Activated T-cell treated with anti-CD3 and anti-CD28 coated beads, Interleukin-2, amount 50 U/mL, for 24 hours (primary cell): ENCODE measurements around the gene MAP4K4.
A peak's percentile ranks its signal among the peaks of the same experiment; 100 is the strongest.
"Not testable (repeated sequence)": the region's sequence is repeated elsewhere in the genome, so short reads cannot be mapped to it uniquely, and the experiment has no call there.

Experiments
- DNase-seq: peaks from one replicate; pipeline ENCODE4 v3.0.0-alpha.2; 2020
- H3K27ac Mint-ChIP-seq: 2 replicates; pipeline ENCODE4 v1.8.0; 2020; ENCODE audit warnings: mild to moderate bottlenecking, mixed read lengths
- H3K27me3 Mint-ChIP-seq: 2 replicates; pipeline ENCODE4 v1.8.0; 2020; ENCODE audit warnings: mixed read lengths
- H3K36me3 Mint-ChIP-seq: 2 replicates; pipeline ENCODE4 v1.8.0; 2020; ENCODE audit warnings: low read depth, mixed read lengths
- H3K4me1 Mint-ChIP-seq: 2 replicates; pipeline ENCODE4 v1.8.0; 2020; ENCODE audit warnings: low read depth, mixed read lengths
- H3K4me3 Mint-ChIP-seq: 2 replicates; pipeline ENCODE4 v1.8.0; 2020; ENCODE audit warnings: mild to moderate bottlenecking, moderate library complexity, mixed read lengths
- H3K9me3 Mint-ChIP-seq: 2 replicates; pipeline ENCODE4 v1.8.0; 2020; ENCODE audit warnings: mixed read lengths

Gene MAP4K4

DNA sequence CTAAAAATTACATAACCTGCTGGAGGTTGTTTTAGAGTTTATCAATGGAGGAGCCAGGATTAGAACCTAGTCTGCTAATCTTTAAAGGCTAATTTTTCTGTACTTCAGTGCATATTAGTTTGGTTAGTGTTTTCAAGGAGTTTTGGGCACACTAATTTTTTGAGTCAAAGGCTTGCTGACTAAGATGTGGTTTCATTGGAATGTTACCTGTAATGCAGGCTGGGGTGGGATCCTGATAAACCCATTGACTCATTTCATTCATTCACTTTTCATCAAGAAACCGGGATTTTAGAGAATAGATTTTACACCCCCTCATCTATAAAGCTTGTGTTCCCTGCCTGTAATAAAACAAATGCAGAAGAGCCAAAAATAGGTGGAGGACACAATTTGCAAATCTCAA lies 202.4 kb downstream of the MAP4K4 start:
- Mint-ChIP-seq H3K4me1 (peaks cover 37% of the 10 kb centered on the region), H3K27me3 (peaks cover 13% of the 10 kb centered on the region), H3K27ac (peak overlapping the region; percentile 96), H3K36me3 (peaks cover 18% of the 10 kb centered on the region), H3K4me3 (no peak overlapping the region), H3K9me3 (peaks cover 22% of the 10 kb centered on the region)
- no peak for DNase-seq

DNA sequence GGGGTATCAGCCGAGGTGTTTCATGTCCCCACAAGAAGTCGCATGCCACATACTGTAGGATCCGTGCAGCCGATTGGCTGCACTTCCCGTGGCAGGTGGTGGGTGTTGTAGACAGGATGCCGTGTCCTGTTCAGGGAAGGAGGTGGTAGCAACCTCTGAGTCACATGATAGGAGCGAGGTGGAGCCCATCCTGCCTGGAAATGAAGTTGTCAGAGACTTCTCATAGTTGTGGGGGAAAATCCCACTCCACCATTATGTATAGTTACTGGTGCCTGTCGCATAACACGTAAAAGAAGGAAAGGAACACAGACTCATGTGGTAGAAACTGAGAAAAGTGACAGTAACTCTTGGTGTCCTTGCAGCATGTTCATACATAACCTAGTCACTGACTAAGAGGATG lies 202.9 kb downstream of the MAP4K4 start:
- peak overlapping the region; percentile 96 for H3K27ac Mint-ChIP-seq
- peaks cover 13% of the 10 kb centered on the region for H3K27me3 Mint-ChIP-seq
- peak overlapping the region; percentile 20 for H3K4me3 Mint-ChIP-seq
- peaks cover 37% of the 10 kb centered on the region for H3K4me1 Mint-ChIP-seq
- peaks cover 15% of the 10 kb centered on the region for H3K36me3 Mint-ChIP-seq
- peaks cover 27% of the 10 kb centered on the region for H3K9me3 Mint-ChIP-seq
- peak; percentile 56 for DNase-seq

DNA sequence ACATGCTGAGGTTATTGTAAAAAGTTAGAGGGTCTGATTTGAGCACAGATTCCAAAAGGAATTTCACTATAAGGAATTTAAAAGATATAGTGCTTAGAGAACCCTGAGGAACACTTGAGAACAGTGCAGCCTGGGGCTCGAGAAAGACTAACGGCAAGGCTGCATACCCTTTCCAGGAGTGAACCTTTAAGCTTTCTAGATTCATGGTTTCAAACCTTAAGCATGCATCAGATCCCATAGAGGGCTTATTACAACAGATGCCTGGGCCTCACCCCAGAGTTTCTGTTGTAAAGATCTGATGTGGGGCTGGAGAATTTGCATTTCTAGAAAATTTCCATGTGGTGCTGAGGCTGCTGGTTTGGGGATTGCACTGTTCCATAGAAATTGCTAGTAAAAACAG lies 203.7 kb downstream of the MAP4K4 start:
- H3K27ac Mint-ChIP-seq = peak overlapping the region; percentile 96
- no peak for DNase-seq
- peaks cover 16% of the 10 kb centered on the region for H3K27me3 Mint-ChIP-seq
- peaks cover 35% of the 10 kb centered on the region for H3K9me3 Mint-ChIP-seq
- peaks cover 12% of the 10 kb centered on the region for H3K36me3 Mint-ChIP-seq
- H3K4me1 Mint-ChIP-seq = peaks cover 37% of the 10 kb centered on the region
- no peak overlapping the region for H3K4me3 Mint-ChIP-seq

DNA sequence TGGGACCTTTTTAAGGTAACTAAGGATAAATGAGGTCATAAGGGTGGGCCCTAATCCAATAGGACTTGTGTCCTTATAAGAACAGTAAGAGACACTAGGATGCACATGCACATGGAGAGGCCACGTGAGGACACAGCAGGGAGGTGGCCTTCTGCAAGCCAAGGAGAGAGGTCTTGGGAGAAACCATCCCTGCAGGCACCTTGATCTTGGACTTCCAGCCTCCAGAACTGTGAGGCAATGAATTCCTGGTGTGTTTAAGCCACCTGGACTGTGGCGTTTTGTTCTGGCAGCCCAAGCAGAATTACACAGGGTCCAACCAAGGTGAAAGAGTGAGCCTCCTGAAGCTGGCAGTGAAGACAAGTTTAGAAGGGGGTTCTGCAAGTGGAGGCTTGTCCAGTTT lies 204.7 kb downstream of the MAP4K4 start:
- peaks cover 10% of the 10 kb centered on the region for H3K36me3 Mint-ChIP-seq
- H3K27ac Mint-ChIP-seq = no peak overlapping the region
- H3K4me3 Mint-ChIP-seq = no peak overlapping the region
- no peak for DNase-seq
- H3K27me3 Mint-ChIP-seq = peaks cover 19% of the 10 kb centered on the region
- H3K9me3 Mint-ChIP-seq = peaks cover 36% of the 10 kb centered on the region
- peaks cover 37% of the 10 kb centered on the region for H3K4me1 Mint-ChIP-seq

DNA sequence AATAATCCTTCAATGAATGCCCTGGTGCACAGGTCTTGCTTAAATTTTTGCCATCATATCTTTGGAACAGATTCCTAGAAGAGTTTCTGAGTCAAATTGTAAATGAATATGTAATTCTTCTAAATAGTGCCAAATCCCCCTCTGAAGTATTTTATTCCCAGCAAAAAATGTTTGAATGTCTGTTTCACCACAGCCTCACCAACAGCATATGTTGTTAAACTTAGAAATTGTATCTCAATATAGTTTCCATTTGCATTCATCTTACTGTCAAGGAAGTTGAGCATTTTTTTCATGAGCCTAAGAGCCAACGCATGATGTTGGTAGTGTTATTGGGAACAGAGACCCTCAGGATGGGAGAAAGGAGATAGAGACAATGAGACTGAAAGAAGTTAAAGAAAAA lies 207.4 kb downstream of the MAP4K4 start:
- Mint-ChIP-seq H3K27me3 (peaks cover 31% of the 10 kb centered on the region), H3K36me3 (peaks cover 13% of the 10 kb centered on the region), H3K9me3 (peaks cover 39% of the 10 kb centered on the region), H3K4me3 (no peak overlapping the region), H3K27ac (no peak overlapping the region), H3K4me1 (peaks cover 18% of the 10 kb centered on the region)
- no peak for DNase-seq

DNA sequence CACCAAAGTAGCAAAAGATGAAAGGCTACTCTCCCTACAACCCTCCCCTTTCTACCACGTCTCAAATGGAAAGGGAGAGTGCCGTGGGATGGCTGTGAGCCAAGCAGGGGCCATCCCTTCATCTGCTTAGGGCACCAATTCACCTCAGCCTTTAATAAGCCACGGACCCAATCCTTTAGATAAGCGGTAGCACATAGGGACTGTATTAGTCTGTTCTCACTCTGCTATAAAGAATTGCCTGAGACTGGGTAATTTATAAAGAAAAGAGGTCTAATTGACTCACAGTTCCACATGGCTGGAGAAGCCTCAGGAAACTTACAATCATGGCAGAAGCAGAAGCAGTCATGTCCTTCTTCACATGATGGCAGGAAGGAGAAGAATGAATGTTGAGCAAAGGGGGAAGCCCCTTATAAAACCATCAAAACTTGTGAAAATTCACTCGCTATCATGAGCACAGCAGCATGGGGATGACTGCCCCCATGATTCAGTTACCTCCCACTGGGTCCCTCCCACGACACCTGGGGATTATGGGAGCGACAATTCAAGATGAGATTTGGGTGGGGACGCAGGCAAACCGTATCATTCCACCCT lies 208.3 kb downstream of the MAP4K4 start:
- Mint-ChIP-seq H3K36me3 (peaks cover 11% of the 10 kb centered on the region), H3K4me1 (peaks cover 9% of the 10 kb centered on the region), H3K27me3 (peaks cover 40% of the 10 kb centered on the region), H3K4me3 (no peak overlapping the region), H3K27ac (no peak overlapping the region), H3K9me3 (peaks cover 47% of the 10 kb centered on the region)
- DNase-seq = no peak

DNA sequence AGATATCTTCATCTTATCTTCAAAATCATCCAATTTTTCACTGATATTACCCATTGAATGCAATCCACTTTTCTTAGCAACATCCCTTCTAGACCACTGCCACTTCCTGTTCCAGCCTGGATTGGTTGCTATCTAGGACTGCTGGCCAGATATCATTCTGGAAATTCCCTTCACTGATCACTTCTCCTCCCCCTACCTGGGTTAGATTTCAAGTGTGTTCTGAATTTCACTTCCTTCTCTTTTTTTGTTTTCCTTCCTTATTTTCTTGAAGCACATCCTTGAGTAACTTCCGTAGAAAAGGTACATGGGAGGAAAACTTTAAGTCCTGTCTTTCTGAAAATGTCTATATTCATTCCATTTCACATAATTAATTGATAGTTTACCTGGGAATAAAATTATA lies 212.3 kb downstream of the MAP4K4 start:
- Mint-ChIP-seq H3K36me3 (peaks cover 11% of the 10 kb centered on the region), H3K4me3 (no peak overlapping the region)

DNA sequence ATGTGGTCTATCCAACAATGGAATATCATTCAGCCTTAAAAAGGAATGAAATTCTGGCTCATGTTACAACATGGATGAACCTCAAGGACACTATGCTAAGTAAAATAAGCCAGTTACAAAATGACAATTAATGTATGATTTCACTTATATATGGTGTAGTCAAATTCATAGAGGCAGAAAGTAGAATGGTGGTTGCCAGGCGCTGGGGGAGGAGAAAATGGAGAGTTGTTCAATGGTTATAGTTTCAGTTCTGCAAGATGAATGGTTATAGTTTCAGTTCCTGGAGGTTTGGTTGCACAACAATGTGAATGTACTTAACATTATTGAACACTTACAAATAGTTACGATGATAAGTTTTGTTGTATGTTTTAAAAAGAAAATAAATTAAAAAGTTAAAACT lies 215.0 kb downstream of the MAP4K4 start:
- Mint-ChIP-seq H3K9me3 (peaks cover 15% of the 10 kb centered on the region), H3K27ac (no peak overlapping the region), H3K4me3 (no peak overlapping the region), H3K27me3 (peaks cover 34% of the 10 kb centered on the region), H3K4me1 (peaks cover 12% of the 10 kb centered on the region), H3K36me3 (peaks cover 6% of the 10 kb centered on the region)
- no peak for DNase-seq

More for the DNA sequence above, 212.3 kb downstream of the MAP4K4 start:
- H3K9me3 Mint-ChIP-seq = peaks cover 34% of the 10 kb centered on the region
- no peak overlapping the region for H3K27ac Mint-ChIP-seq
- peaks cover 38% of the 10 kb centered on the region for H3K27me3 Mint-ChIP-seq
- DNase-seq = no peak
- peaks cover 12% of the 10 kb centered on the region for H3K4me1 Mint-ChIP-seq

DNA sequence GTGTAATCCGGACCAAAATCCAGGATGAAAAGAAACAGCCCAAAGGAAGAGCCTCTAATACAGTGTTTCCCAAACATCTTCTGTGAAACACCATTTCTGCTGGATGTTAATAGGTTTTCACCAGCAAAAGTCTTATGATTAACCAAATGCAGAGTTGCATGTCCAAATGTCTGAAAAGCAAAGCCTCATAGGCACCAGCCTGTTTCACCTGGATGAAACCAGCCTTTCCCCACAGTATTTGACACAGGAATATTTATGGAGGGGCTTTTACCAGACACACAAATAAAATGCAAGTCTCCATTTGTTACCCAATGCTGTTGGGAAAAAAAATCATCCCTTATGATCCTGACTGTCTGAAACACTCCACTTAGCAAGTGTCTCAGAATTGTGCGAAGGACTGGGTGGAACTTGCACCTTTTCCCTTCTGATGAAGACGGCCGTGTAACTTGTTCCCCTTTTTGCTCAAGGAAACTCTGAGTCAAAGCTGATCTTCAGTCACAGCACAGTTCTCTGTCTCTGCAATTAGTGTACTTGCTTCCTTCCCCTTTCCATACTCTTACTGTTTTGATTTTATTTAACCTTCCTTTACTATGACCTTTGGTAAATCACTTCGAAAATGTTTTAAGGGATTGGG lies 223.9 kb downstream of the MAP4K4 start:
- Mint-ChIP-seq H3K4me1 (peaks cover 3% of the 10 kb centered on the region), H3K27me3 (peaks cover 5% of the 10 kb centered on the region), H3K9me3 (peaks cover 25% of the 10 kb centered on the region), H3K27ac (no peak overlapping the region), H3K36me3 (peaks cover 4% of the 10 kb centered on the region), H3K4me3 (no peak overlapping the region)
- no peak for DNase-seq

DNA sequence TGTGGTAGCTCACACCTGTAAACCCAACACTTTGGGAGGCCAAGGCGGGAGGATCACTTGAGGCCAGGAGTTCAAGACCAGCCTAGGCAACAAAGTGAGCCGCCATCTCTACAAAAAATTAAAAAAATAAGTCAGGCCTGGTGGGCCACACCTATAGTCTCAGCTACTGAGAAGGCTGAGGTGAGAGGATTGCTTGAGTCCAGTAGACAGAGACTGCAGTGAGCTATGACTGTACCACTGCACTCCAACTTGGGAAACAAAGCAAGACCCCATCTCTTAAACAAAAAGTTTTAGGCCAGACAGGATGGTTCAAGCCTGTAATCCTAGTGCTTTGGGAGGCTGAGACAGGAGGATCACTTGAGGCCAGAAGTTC lies 224.4 kb downstream of the MAP4K4 start:
- Mint-ChIP-seq H3K27ac (no peak overlapping the region), H3K4me3 (no peak overlapping the region), H3K4me1 (peaks cover 3% of the 10 kb centered on the region), H3K9me3 (peaks cover 30% of the 10 kb centered on the region), H3K36me3 (peaks cover 8% of the 10 kb centered on the region), H3K27me3 (peaks cover 3% of the 10 kb centered on the region)
- DNase-seq = no peak

DNA sequence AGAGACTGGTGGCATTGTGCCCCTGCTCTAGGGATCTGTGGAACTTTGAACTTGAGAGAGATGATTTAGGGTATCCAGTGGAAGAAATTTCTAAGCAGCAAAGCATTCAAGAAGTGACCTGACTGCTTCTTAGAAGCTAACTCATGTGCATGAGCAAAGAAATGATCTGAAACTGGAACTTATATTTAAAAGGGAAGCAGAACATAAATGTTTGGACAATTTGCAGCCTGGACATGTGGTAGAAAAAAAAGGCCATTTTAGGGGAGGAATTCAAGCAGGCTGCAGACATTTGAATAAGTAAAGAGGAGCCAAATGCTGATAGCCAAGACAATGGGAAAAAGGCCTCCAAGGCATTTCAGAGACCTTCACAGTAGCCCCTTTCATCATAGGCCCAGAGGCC lies 226.8 kb downstream of the MAP4K4 start:
- peaks cover 39% of the 10 kb centered on the region for H3K9me3 Mint-ChIP-seq
- H3K27me3 Mint-ChIP-seq, H3K4me3 Mint-ChIP-seq, H3K36me3 Mint-ChIP-seq, H3K4me1 Mint-ChIP-seq, DNase-seq, H3K27ac Mint-ChIP-seq: not testable (repeated sequence)

DNA sequence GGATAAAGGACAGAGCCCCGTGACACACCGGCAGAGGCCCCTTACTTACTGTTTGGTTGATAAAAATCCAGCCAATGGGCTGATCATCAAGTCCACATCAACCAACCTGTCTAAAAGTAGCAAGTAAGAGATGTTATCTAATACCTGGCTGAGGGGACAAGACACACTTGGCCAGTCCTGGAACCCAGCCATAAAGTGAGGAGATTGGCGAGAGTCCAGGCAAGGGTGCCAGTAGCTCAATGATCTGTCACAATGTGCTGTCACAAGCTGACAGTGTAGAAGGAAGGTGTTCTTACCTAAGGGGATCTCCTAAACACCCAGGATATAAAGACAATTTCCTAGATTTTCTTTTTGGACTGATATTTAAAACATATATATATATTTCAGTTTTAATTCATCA lies 232.5 kb downstream of the MAP4K4 start:
- DNase-seq = no peak
- Mint-ChIP-seq H3K36me3 (peaks cover 3% of the 10 kb centered on the region), H3K27ac (no peak overlapping the region), H3K27me3 (peaks cover 21% of the 10 kb centered on the region), H3K4me3 (no peak overlapping the region), H3K9me3 (peaks cover 22% of the 10 kb centered on the region), H3K4me1 (peaks cover 6% of the 10 kb centered on the region)

DNA sequence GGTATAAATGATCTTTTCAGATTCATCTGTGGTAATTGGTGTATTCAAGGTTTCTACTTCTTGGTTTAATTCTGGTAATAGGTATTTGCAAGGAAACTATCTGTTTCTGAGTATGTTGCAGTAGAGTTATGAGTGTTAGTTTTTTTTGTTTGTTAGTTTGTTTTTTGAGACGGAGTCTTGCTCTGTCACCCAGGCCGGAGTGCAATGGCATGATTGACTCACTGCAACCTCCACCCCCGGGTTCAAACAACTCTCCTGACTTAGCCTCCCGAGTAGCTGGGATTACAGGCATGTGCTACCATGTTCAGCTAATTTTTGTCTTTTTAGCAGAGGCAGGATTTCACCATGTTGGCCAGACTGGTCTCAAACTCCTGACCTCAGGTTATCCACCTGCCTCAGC lies 233.3 kb downstream of the MAP4K4 start:
- Mint-ChIP-seq H3K36me3 (peaks cover 3% of the 10 kb centered on the region), H3K27ac (no peak overlapping the region), H3K4me1 (peaks cover 6% of the 10 kb centered on the region), H3K4me3 (no peak overlapping the region), H3K27me3 (peaks cover 24% of the 10 kb centered on the region), H3K9me3 (peaks cover 16% of the 10 kb centered on the region)
- no peak for DNase-seq

DNA sequence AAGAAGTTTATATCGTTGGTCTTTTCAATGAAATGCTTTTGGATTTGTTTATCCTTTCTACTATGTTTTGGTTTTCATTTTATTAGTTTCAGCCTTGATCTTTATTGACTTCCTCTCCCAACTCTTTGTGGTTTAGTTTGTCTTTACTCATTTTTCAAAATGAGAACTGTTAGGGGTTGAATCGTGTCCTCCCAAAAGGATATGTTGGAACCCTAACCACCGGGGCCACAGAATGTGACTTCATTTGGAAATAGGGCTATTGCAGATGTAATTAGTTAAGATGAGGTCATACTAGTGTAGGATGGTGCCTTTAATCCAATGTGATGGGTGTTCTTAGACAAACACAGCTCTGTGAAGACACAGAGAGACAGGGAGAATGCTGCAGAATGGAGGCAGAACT lies 233.9 kb downstream of the MAP4K4 start:
- Mint-ChIP-seq H3K4me1 (peaks cover 6% of the 10 kb centered on the region), H3K9me3 (peaks cover 15% of the 10 kb centered on the region), H3K4me3 (no peak overlapping the region), H3K36me3 (peaks cover 3% of the 10 kb centered on the region), H3K27ac (no peak overlapping the region), H3K27me3 (peaks cover 26% of the 10 kb centered on the region)
- DNase-seq = no peak

DNA sequence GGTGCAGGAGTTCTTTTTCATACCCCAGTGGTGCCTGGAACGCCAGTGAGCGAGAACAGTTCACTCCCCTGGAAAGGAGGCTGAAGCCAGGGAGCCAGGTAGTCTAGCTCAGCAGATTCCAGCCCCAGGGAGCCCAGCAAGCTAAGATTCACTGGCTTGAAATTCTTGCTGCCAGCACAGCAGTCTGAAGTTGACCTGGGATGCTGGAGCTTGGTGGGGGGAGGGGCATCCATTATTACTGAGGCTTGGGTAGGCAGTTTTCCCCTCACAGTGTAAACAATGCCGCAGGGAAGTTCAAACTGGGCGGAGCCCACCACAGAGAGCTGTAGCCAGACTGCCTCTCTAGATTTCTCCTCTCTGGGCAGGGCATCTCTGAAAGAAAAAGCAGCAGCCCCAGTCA lies 238.3 kb downstream of the MAP4K4 start:
- H3K4me1 Mint-ChIP-seq, H3K4me3 Mint-ChIP-seq, H3K36me3 Mint-ChIP-seq, DNase-seq, H3K27ac Mint-ChIP-seq: not testable (repeated sequence)
- Mint-ChIP-seq H3K9me3 (peaks cover 11% of the 10 kb centered on the region), H3K27me3 (peaks cover 29% of the 10 kb centered on the region)
